ENCODE results near the gene GRIK1.

Gene GRIK1

DNA sequence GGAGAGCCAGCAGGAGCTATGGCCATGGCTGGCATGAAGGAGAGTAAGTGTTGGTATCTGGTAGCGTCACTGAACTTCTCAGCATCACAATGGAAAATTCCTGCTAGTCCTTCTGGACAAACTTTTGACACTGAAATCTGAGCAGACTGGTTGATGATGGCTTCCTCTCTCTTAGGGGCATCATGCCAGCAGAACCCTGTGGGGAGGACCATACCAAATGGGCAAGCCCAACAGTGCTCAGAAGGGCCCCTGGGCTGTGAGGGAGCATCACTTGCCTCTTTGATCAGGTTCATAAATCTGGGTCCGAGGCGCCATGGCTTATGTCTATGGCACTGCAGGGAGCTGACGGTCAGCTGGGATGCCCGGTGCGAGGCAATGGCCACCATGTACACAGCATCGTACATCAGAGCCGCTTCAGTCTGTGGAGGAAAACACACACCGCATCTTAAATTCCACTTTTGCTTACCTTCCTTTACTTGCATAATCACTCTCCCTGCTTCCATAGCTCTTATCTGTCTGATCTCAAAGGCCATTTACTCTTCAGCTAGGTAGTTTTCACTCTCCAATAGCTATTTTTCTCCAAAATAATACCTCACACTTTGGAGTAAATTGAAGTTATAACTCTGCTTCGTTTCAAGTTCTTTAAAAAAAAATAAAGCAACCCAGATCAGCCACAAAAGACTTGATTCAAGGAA lies 297.1 kb downstream of the GRIK1 start:
- FAIRE-seq = no peak
- no peak for DNase-seq (ENCODE audit: insufficient read length, low spot score)

DNA sequence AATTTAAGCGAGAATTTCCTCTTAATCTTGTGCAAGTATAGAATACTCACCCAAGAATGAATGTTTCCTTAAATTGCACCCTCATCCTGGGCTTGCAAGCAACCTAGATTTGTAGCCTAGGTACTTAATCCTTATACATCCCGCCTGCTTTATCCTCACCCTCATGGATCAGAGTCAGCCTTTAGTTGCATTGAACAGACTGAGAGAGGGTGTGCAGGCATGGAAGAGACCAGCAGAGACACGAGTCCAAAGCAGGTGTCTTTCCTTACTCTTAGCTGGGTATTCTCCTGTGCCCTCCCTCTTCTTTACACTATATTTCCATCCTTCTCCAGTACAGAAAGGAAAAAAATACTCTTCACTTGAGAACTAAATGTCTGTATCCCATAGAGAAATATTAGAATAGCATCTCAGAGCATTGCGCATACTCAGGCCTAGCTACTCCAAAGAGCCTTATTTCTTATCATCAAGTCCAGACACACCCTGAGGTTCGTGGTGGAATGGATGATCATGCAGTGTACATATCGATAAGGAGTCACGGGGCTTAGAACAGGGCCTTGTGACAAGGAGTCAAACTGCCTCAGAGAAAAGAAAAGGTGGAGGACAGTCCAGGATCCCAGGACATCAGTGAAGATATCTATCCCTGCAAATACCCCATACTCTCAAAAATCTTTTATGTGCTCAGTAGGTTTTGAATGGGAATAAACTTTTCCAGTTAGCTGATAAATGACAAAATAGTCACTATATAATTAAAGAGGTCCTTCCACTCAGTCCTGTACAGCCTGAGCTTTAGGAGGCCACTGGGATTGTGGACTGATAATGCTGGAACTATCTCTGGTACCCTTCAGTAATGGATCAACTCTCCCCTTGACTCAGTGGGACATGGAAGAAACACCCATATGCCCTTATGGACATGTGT lies 297.9 kb downstream of the GRIK1 start:
- TF ChIP-seq, protein P1, sequence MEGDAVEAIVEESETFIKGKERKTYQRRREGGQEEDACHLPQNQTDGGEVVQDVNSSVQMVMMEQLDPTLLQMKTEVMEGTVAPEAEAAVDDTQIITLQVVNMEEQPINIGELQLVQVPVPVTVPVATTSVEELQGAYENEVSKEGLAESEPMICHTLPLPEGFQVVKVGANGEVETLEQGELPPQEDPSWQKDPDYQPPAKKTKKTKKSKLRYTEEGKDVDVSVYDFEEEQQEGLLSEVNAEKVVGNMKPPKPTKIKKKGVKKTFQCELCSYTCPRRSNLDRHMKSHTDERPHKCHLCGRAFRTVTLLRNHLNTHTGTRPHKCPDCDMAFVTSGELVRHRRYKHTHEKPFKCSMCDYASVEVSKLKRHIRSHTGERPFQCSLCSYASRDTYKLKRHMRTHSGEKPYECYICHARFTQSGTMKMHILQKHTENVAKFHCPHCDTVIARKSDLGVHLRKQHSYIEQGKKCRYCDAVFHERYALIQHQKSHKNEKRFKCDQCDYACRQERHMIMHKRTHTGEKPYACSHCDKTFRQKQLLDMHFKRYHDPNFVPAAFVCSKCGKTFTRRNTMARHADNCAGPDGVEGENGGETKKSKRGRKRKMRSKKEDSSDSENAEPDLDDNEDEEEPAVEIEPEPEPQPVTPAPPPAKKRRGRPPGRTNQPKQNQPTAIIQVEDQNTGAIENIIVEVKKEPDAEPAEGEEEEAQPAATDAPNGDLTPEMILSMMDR (IDR thresholded peaks at IDR 0.05; ENCODE audit: insufficient read depth, missing control alignments) = no peak
- DNase-seq (ENCODE audit: insufficient read length, low spot score) (no peak), FAIRE-seq (no peak)

More for the DNA sequence above, 297.1 kb downstream of the GRIK1 start:
- TF ChIP-seq, protein P1 (IDR thresholded peaks at IDR 0.05; ENCODE audit: insufficient read depth, missing control alignments) = no peak

DNA sequence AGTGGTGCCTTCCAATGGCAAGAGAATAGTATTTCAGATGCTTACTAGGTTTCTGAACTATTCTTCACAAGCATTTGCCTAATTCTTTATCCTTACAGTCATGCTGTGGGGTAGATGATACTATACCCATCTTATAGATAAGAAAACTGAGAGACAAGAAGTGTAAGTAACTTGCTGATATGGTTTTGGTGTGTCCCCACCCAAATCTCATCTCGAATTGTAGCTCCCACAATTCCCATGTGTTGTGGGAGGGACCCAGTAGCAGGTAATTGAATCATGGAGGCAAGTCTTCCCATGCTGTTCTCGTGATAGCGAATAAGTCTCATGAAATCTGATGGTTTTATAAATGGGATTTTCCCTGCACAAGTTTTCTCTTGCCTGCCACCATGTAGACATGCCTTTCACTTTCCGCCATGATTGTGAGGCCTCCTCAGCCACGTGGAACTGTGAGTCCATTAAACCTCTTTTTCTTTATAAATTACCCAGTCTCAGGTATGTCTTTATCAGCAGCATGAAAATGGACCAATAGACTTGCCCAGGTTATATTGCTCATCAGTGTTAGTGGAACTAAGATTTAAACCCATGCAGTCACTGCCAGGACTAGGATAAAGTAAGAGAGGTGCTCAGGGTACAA lies 298.7 kb downstream of the GRIK1 start:
- DNase-seq (ENCODE audit: insufficient read length, low spot score) = no peak
- no peak for FAIRE-seq
- TF ChIP-seq, protein P1 (IDR thresholded peaks at IDR 0.05; ENCODE audit: insufficient read depth, missing control alignments) = no peak

DNA sequence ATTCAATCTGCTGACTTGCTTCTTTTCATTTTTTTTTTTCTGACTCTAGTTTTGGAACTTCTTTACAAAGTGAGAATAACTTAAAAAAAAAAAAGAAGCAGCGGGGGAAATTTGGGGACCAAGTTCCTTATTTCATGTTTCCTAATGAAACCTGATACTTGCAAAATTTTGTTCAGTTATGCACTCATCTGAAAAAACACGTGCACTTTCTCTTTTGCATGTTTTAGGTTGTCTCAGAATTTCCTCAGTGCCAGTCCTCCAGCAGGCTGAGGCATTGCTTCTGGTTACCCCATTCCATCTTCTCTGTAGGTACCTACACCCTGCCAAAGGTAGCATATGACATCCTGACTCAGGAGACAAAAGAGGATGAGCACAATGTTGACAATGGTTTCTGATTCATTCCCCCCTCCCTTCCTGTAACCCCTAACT lies 299.7 kb downstream of the GRIK1 start:
- DNase-seq (ENCODE audit: insufficient read length, low spot score) (no peak), FAIRE-seq (no peak)
- TF ChIP-seq, protein P1 (IDR thresholded peaks at IDR 0.05; ENCODE audit: insufficient read depth, missing control alignments) = no peak

DNA sequence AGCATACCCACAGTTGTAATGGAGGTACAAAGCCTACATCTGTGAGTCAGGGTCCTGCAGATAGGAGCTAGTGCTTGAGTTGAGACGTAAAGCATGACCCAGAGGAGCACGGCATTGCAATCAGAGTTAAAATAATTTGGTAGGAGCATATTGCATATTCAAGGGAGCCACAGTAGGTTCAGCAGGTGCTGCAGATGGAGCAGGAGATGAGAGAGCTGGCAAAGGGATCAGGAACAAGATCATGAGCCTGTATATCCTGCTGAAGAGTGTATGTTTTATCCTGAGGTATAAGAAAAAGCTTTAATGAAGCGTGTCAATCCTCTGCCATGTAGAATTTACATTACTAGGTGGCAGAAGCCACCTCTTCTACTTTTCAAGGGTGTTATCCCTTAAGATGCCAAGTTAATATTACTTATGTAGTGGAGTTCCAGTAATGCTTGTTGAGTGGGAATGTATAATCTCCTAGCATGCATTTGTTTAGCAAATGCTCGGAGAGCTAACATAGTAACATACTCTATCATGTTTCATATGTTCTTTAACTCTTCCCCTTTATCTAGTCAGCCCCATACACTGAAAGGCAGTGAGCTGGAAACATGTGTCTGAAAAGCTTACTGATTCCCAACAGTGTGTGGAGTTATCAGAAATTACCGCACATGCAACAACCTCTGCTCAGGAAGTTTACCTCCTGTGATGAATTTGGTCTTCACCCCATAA lies 300.3 kb downstream of the GRIK1 start:
- TF ChIP-seq, protein P1 (IDR thresholded peaks at IDR 0.05; ENCODE audit: insufficient read depth, missing control alignments) = no peak
- FAIRE-seq = no peak
- DNase-seq (ENCODE audit: insufficient read length, low spot score) = no peak

DNA sequence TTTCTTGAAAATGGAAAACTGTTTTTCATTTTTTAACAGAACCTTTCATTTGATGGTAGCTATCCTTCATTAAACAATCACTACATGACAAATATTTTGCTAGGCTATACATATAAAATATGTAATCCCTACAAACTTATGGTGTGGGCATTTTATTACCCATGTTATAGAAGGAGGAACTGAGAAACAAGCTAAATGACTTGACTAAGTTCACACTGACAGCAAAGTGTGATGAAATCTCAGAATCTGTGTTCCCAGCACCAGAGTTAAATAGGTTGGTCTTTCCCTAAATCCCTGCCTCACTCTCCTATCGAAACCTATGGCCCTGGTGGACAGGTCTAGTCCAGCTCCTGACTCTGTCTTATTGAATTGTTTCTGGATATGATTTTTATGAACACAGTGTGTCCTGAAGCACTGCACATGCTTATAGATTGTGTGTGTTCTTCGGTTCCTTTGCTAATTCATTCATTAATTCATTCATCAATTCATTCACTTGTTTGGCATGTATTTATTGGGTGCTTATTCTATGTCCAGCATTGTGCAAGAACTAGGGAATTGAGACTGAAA lies 301.0 kb downstream of the GRIK1 start:
- FAIRE-seq = no peak
- TF ChIP-seq, protein P1 (IDR thresholded peaks at IDR 0.05; ENCODE audit: insufficient read depth, missing control alignments) = no peak

More for the DNA sequence above, 301.0 kb downstream of the GRIK1 start:
- no peak for DNase-seq (ENCODE audit: insufficient read length, low spot score)
